Pancreas (tissue), 10 donors: ENCODE measurements around the gene PLPP3. TPM values are rescaled to one million over a fixed set of nuclear protein-coding genes. Genes with fewer than 3 reads are reported as not detected.

Experiments used
- ATAC-seq, 4 donors: fragments of 200-7000 bp; cut with Tn5 transposase; one replicate each; pipeline versions ENCODE4 v1.8.0 to v1.9.1; 2020; ENCODE audit warnings: mild to moderate bottlenecking in 4 of 4, moderate library complexity in 4 of 4
- DNase-seq, 6 donors: peaks; one replicate each; pipeline ENCODE4 v3.0.0-alpha.2; 2020
- FAIRE-seq: peaks from 2 replicates; lab custom pipeline; 2012; peaks lifted over from hg19 to GRCh38; lab: Jason Lieb, UNC
- H3K27ac ChIP-seq, 4 donors: fragments of 200-600 bp; sonication (generic); 1 replicate in 3 of 4; 2 replicates in 1 of 4; pipeline versions ENCODE4 v1.5.0 to v1.8.0; 2020
- H3K27me3 ChIP-seq, 4 donors: fragments of 200-600 bp; one replicate each; pipeline ENCODE4 v1.8.0; 2021
- H3K36me3 ChIP-seq, 3 donors: fragments of 200-600 bp; sonication (generic) in 1 of 3; one replicate each; pipeline versions ENCODE4 v1.5.0 to v1.8.0; 2020 to 2021
- H3K4me1 ChIP-seq, 3 donors: fragments of 200-600 bp; one replicate each; pipeline ENCODE4 v1.8.0; 2021
- H3K4me3 ChIP-seq, 4 donors: fragments of 200-600 bp; sonication (generic) in 2 of 4; one replicate each; pipeline versions ENCODE4 v1.5.0 to v1.8.0; 2020 to 2021
- H3K9me3 ChIP-seq, 4 donors: fragments of 200-600 bp; one replicate each; pipeline ENCODE4 v1.8.0; 2021
- CTCF ChIP-seq, 4 donors: fragments of 200-600 bp; sonication (generic) in 3 of 4; IDR thresholded peaks; one replicate each; pipeline versions ENCODE4 v1.5.0 to v1.8.0; 2021; ENCODE audit warnings: antibody characterized with exemption in 4 of 4
- WGBS, 2 donors: extraction: QIAGEN DNeasy Blood & Tissue Kit; methylation state at CpG; one replicate each; pipeline ENCODE4 v1.1.7; 2013; 5-methylcytosine and 5-hydroxymethylcytosine counted together
- intact Hi-C, 3 donors: fragments of 100-400 bp; cut with DNase I; formaldehyde crosslinking; loops; one replicate each; pipeline versions ENCODE4 v1.11.1 to v1.14.2; 2022
- polyA plus RNA-seq, 2 donors: library from polyadenylated mRNA; stranded (reverse); fragments of 200-250 nt; gene quantifications; one replicate each; pipeline ENCODE4 v1.2.3, GENCODE V29; 2013
- total RNA-seq, 6 donors: library from RNA; stranded (reverse); fragmentation: NEBNext Ultra II Directional in 4 of 6; extraction: Animal tissue kit (Norgen Biotek cat#: 25700) in 4 of 6; gene quantifications; one replicate each; pipeline versions ENCODE4 v1.2.1 to v1.2.4, GENCODE V29; 2021 to 2023
- donor health status: healthy with polysubstance abuse.
- donor health status: DM: no; HTN: no; CAD: no; lungs with moderate emphysema.
- donor health status: DM: no; HTN: no; CAD: no.
- donor health status: control.
- donor health status: control.
- donor health status: Bipolar disorder and iron deficiency.
- donor health status: DM: yes; HTN: yes; CAD: no.
- donor health status: DM: no; HTN: no; CAD: no.
- donor health status: DM: no; HTN: no; CAD: no.
- donor health status: DM: yes; HTN: yes; CAD: no.

Gene PLPP3
- total and polyA plus RNA-seq, 8 donors = 5.5 to 29.6 (median 18.7) TPM

- Histone ChIP-seq H3K36me3 (no peaks in the 10 kb centered on the region), H3K27me3 (no peaks in the 10 kb centered on the region), H3K4me3 (peak overlapping the region; percentile 3 to 66 (median 54)), H3K9me3 (no peaks in the 10 kb centered on the region), H3K27ac (peak overlapping the region; percentile 51 to 87 (median 80)), H3K4me1 (no peaks in the 10 kb centered on the region)
- intact Hi-C loops = no loop called here
- peak; percentile 43 to 80 (median 61) for DNase-seq
- ATAC-seq = peak; percentile 87 to 93 (median 90)
- WGBS, 2 donors = 4% methylated on average over 48 to 62 of the region's 62 CpGs
- FAIRE-seq = no peak
- TF ChIP-seq CTCF (IDR thresholded peaks at IDR 0.05) = no peak
Measured at GRCh38 chr1:56477164-56478111, 101.9 kb downstream of the PLPP3 start.

- no peaks in the 10 kb centered on the region for H3K27me3 ChIP-seq
- TF ChIP-seq CTCF (IDR thresholded peaks at IDR 0.05) = no peak
- intact Hi-C loops = no loop called here
- no peak overlapping the region for H3K27ac ChIP-seq
- no peak for ATAC-seq
- no peaks in the 10 kb centered on the region for H3K9me3 ChIP-seq
- H3K4me1 ChIP-seq = peaks cover 0 to 7% (median 0%) of the 10 kb centered on the region in 3 donors
- no peak for DNase-seq
- no peak overlapping the region for H3K4me3 ChIP-seq
- no peak for FAIRE-seq
- WGBS, 2 donors = 62 to 66% methylated on average over 3 of the region's 3 CpGs
- H3K36me3 ChIP-seq = no peaks in the 10 kb centered on the region
Measured at GRCh38 chr1:56473582-56474270, 105.6 kb downstream of the PLPP3 start.

GRCh38 chr1:56472860-56473259 is 106.5 kb downstream of the PLPP3 start:
- Histone ChIP-seq H3K36me3 (no peaks in the 10 kb centered on the region), H3K4me1 (peaks cover 0 to 7% (median 0%) of the 10 kb centered on the region in 3 donors), H3K27me3 (no peaks in the 10 kb centered on the region), H3K4me3 (no peak overlapping the region), H3K9me3 (no peaks in the 10 kb centered on the region), H3K27ac (no peak overlapping the region)
- DNase-seq (no peak), FAIRE-seq (no peak), ATAC-seq (peak in 1 of 4 donors; percentile 11)
- TF ChIP-seq CTCF (IDR thresholded peaks at IDR 0.05) = no peak
- intact Hi-C loops = no loop called here
- WGBS, 2 donors = 93 to 95% methylated on average over 3 of the region's 3 CpGs

- ATAC-seq (peak in 3 of 4 donors; percentile 37 to 83 (median 69)), DNase-seq (no peak), FAIRE-seq (no peak)
- Histone ChIP-seq H3K27me3 (no peaks in the 10 kb centered on the region), H3K36me3 (no peaks in the 10 kb centered on the region), H3K4me3 (no peak overlapping the region), H3K4me1 (peaks cover 0 to 7% (median 0%) of the 10 kb centered on the region in 3 donors), H3K9me3 (no peaks in the 10 kb centered on the region), H3K27ac (no peak overlapping the region)
- intact Hi-C loops = no loop called here
- WGBS, 2 donors = 68 to 71% methylated on average over 5 of the region's 5 CpGs
- TF ChIP-seq CTCF (IDR thresholded peaks at IDR 0.05) = no peak
Measured at GRCh38 chr1:56469640-56470371, 109.6 kb downstream of the PLPP3 start.
